GM21367 (cell line): ENCODE data around the gene SPTSSA.
A peak's percentile ranks its signal among the peaks of the same experiment; 100 is the strongest.

Experiments used
- ATAC-seq: cut with Tn5 transposase; IDR thresholded peaks from one replicate; pipeline ENCODE4 v1.9.1; 2021; ENCODE audit not compliant: unreplicated experiment

SPTSSA gene

GRCh38 chr14:34472706-34473279, 10.8 kb upstream of the SPTSSA start:
- ATAC-seq = no peak

DNA sequence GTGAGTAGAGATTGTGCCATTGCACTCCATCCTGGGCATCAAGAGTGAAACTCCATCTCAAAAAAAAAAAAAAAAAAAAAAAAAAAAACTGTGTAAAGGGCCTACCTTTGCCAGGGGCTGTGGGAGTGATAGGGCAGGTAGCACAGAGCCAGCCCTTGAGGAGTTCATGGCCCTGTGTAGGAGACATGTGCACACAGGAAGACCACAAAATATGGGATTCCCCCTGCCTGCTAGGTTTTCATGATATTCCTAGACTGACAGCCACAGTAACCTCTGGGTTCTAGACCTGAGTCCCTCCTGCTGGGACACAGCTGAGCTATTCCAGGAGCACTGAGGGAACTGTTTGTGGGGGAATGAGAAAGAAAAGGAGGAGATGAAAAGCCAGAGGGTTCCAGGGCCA, 8.3 kb upstream of the SPTSSA start:
- no peak for ATAC-seq

GRCh38 chr14:34466691-34467090, 4.7 kb upstream of the SPTSSA start:
- no peak for ATAC-seq

DNA sequence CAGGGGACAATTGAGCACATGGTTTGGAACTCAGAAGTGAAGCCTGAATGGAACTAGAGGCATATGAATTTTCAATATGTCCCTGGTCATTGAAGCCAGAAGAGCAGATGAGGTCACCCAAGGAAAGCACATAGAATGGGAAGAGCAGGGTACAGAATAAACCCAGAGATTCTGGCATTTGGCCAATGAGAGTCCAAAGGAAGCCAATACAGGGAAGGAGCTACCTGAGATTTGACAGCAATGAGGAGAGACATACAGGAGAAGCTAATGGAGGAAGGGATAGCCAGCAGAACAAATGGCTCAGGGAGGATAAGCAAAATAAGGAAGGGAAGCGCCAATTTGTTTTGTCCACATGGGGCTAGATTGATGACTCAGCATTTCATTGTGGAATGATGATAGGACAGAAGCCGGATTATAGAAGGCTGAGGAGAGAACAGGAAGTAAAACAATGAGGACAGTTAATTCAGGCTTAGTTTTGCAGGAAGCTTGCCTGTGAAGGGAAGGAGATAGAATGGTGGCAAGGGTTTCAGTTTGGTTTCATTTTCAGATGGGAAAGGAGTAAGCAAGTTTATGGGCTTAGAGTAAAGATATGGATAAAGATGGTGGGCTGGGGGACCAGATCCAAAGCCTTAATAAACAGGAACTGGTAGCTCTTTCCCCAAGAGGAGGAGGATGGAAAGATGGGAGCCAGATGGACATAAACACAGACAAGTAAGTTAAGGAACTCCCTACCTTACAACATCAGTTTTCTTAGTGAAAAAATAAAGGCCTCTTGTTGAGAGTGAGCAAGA, 3.2 kb upstream of the SPTSSA start:
- ATAC-seq = no peak

DNA sequence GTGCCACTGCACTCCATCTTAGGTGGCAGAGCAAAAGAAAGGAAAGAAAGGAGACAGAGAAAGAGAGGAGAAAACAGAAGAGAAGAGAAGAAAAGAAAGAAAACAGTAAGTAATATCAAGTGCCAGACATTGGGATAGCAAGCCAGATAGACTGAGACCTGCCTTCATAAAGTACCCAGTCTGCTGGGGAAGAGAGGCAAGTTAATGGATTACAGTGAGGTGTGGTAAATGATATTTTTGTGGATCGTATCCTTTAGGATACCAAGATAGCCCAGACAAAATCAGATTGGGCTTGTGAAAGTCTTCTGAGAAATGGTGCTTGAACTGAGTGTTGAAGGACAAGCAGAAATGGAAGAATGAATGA, 1.5 kb upstream of the SPTSSA start:
- ATAC-seq = no peak

GRCh38 chr14:34461334-34462131, 507 bp downstream of the SPTSSA start:
- ATAC-seq = peak; percentile 27

DNA sequence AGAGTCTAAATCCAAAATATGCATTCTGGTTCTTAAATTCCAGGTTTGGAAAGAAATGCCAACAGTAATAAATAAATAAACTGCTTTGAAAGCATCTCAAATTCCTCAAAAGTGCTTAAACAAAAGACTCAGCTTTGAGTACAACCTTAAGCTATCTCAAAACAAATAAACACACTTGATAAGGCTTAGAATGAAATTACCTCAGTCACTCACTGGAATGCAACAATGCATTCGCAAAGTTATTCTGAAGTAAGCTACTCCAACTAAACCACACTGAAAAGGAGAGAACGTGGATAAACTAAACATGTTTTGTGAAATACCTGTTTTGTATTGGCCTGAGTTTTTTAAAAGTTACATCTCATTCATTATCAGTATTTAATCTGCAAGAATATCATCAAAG, 1.2 kb downstream of the SPTSSA start:
- no peak for ATAC-seq

DNA sequence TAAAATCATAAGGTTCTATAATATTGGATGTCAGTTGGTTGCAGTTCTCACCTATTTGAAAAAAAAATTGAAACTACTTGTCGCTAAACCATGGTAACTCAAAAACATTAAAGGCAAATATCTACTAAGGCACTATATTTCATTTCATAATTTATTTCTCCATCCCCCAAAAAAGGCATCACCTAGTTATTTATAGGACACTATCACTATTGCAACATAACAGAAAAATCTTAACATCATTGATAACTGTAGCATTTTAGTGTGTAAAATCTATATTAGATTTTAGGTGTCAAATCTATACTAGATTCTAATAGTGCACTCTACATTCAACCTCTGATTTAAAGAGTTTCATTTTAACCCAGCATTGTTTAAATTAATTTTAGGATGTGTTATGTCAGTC, 1.7 kb downstream of the SPTSSA start:
- ATAC-seq = no peak

GRCh38 chr14:34457186-34457585, 4.9 kb downstream of the SPTSSA start:
- no peak for ATAC-seq

GRCh38 chr14:34453226-34453625, 8.8 kb downstream of the SPTSSA start:
- no peak for ATAC-seq

- ATAC-seq = no peak
Observed at GRCh38 chr14:34452258-34452822, 9.7 kb downstream of the SPTSSA start.

- ATAC-seq = no peak
Observed at GRCh38 chr14:34450958-34451357, 11.1 kb downstream of the SPTSSA start.

- ATAC-seq = no peak
Observed at GRCh38 chr14:34450542-34450915, 11.5 kb downstream of the SPTSSA start.

- ATAC-seq = no peak
Observed at GRCh38 chr14:34449819-34450541, 12.1 kb downstream of the SPTSSA start.

DNA sequence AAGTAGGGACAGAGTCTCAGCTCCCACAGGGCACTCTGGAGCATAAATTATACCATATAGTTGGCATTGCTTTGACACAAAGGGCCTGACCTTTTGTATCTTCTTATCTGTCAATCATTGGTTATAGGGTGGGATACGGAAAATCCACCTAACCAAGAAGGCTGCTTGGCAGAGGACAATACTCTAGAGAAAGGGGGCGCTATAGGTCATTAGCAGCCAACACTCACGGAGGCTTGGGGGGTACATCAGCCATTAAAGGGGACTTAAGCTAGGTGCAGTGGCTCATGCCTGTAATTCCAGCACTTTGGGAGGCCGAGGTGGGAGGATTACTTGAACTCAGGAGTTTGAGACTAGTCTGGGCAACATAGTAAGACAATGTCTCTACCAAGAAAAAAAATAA, 22.9 kb downstream of the SPTSSA start:
- ATAC-seq = no peak

DNA sequence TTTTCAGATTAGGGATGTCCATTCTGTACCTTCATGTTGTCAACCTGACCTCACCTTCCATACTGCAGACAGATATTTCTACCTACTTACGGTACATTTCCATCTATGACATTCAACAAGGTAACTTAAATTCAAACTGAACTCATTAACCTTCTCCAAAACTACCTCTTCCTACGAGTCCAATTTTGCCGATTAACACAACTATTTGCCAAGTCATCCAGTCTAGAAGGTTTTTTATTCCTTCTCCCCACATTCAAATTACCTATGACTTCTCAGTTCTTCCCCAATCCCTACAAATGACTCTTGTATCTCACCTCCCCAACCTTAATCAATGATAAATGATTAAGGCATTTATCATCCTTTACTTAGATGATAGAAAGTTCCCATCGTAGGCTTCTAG, 23.6 kb downstream of the SPTSSA start:
- no peak for ATAC-seq

DNA sequence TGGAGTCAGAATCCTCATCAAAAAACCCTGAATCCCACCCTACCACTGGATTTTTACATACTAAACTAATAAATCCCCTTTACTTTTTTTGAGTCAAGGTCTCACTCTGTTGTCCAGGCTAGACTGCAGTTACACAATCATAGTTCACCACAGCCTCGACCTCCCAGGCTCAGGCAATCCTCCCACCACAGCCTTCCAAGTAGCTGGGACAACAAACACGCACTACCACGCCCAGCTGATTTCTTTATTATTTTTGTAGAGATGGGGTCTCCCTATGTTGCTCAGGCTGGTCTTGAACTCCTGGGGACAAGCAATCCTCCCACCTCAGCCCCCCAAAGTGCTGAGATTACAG, 24.3 kb downstream of the SPTSSA start:
- ATAC-seq = no peak

- ATAC-seq = no peak
Observed at GRCh38 chr14:34436960-34437728, 24.9 kb downstream of the SPTSSA start.

DNA sequence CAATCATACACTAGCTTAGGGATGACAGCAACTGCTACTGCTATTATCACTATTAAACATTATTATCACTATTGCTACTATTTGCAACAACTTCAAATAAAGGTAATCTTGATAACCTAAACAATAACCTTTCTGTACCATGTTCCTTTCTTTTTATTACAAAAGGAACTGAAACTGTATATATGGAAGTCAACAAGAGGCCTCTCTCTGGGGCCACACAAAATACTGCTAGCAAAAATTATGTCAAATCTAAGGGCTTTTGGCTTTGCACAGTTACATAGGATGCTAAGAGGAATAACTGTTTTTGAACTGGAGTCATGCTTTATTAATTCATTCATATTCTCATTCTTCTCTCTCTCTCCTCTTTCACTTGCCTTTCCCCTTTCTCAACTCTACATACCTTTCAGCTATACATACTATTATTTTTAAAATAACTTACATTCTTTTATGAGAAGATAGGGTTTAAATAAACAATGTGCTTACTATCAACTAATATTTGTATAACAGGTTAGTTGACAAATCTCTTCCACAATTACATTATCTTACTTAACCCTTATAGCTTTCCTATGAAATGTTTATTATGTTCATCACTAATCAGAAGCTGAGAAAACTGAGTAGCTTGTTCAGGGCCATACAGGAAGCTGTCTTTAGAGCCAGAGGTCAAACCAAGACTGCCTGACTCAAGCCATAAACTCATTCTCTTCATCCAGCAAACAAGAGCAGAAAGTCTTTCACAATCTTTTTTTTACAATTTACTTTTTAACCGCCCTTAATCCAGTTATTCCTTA, 25.7 kb downstream of the SPTSSA start:
- no peak for ATAC-seq

DNA sequence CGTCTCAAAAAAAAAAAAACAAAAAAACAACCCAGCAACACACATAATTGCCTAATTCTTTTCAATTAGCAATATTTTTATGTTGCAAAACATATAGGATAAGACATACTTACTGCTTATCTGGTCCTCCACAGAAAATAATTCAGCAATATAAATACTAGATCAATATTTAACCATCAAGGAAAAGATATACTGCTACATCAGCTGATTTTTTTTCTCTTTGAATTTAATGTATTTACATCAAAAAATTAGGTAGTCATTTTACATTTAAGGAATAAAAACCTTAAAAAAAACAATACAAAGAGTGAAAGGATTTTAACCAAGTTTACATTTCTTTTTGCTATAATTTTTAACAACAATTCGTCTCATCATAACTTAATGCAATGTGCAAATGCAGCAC, 28.1 kb downstream of the SPTSSA start:
- ATAC-seq = no peak
